A673 (cell line): ENCODE results near the gene MRPL1. TPM values are rescaled to one million over a fixed set of nuclear protein-coding genes. Genes with fewer than 3 reads are reported as not detected.
"Not testable (repeated sequence)": the region's sequence is repeated elsewhere in the genome, so short reads cannot be mapped to it uniquely, and the experiment has no call there.

ENCODE experiments used
- BruUV-seq: library from RNA; stranded (reverse); fragments of 400-500 nt; replicated peaks from 2 replicates; lab custom pipeline; 2021; lab: Mats Ljungman, UMichigan
- CTCF ChIA-PET: fragments of 300-600 bp; sonication (Branson Sonifier 250); formaldehyde crosslinking; loops from one replicate; lab custom pipeline; 2022; ENCODE audit warnings: antibody characterized with exemption; lab: Charles Lee
- POLR2A ChIA-PET: fragments of 300-600 bp; sonication (Branson Sonifier 250); formaldehyde crosslinking; loops from one replicate; lab custom pipeline; 2022; ENCODE audit warnings: antibody characterized with exemption; ENCODE audit not compliant: low non-redundant PET; lab: Charles Lee
- DNase-seq: peaks from one replicate; pipeline ENCODE4 v3.0.0-alpha.2; 2015; ENCODE audit warnings: low spot score
- H3K27ac ChIP-seq: fragments of 200-600 bp; sonication (generic); 2 replicates; pipeline ENCODE4 v1.5.1; 2016; ENCODE audit warnings: mixed run types, low read depth, mild to moderate bottlenecking, mixed read lengths, antibody characterized with exemption, low read length; ENCODE audit not compliant: poor library complexity, severe bottlenecking
- H3K27me3 ChIP-seq: fragments of 200-600 bp; sonication (generic); replicated peaks from 2 replicates; pipeline ENCODE4 v1.6.1; 2017; ENCODE audit warnings: mixed run types, low read depth, mild to moderate bottlenecking, mixed read lengths, antibody characterized with exemption, low read length; ENCODE audit not compliant: insufficient read depth, poor library complexity
- H3K36me3 ChIP-seq: fragments of 200-600 bp; sonication (generic); 2 replicates; pipeline ENCODE4 v1.6.1; 2016; ENCODE audit warnings: mixed run types, mild to moderate bottlenecking, mixed read lengths, antibody characterized with exemption, low read length; ENCODE audit not compliant: insufficient read depth, poor library complexity, severe bottlenecking
- H3K4me1 ChIP-seq: fragments of 200-600 bp; sonication (generic); 2 replicates; pipeline ENCODE4 v1.6.1; 2017; ENCODE audit warnings: mixed run types, mild to moderate bottlenecking, mixed read lengths, antibody characterized with exemption, low read length; ENCODE audit not compliant: insufficient read depth, poor library complexity, severe bottlenecking
- H3K4me3 ChIP-seq: fragments of 200-600 bp; sonication (generic); 2 replicates; pipeline ENCODE4 v1.5.1; 2016; ENCODE audit warnings: low read depth, mixed run types, mild to moderate bottlenecking, mixed read lengths, low read length; ENCODE audit not compliant: poor library complexity, severe bottlenecking
- H3K9me3 ChIP-seq: fragments of 200-600 bp; sonication (generic); 2 replicates; pipeline ENCODE4 v1.6.1; 2016; ENCODE audit warnings: mixed run types, low read depth, mild to moderate bottlenecking, mixed read lengths, antibody characterized with exemption, low read length; ENCODE audit not compliant: poor library complexity, severe bottlenecking
- CTCF ChIP-seq: fragments of 300-800, 200-600 bp; sonication (generic); conservative IDR thresholded peaks from 2 replicates; pipeline ENCODE4 v1.5.1; 2017; ENCODE audit warnings: low read depth, mild to moderate bottlenecking, antibody characterized with exemption, low read length, moderate library complexity, mixed read lengths
- EZH2 ChIP-seq: fragments of 200-600 bp; sonication (generic); IDR thresholded peaks from 2 replicates; pipeline ENCODE4 v1.6.1; 2017; ENCODE audit warnings: borderline replicate concordance, low read depth, mild to moderate bottlenecking, mixed read lengths, antibody characterized with exemption, low read length; ENCODE audit not compliant: poor library complexity, severe bottlenecking
- intact Hi-C: fragments of 100-400 bp; cut with micrococcal nuclease; formaldehyde crosslinking; loops from one replicate; pipeline ENCODE4 v1.10.0; 2022; ENCODE audit not compliant: unreplicated experiment
- total RNA-seq: library from RNA; stranded (reverse); gene quantifications from 2 replicates; pipeline ENCODE4 v1.2.3, GENCODE V29; 2021

Gene MRPL1
- total RNA-seq, 1 experiment from 2014 or later, result 32.2 TPM

GRCh38 chr4:77959566-77960338 lies 97.1 kb downstream of the MRPL1 start:
- H3K36me3 ChIP-seq, result no peaks in the 10 kb centered on the region
- DNase-seq, result peak; percentile 38
- ChIA-PET CTCF (interaction anchor here (0.6 kb wide), 1 partner anchor 177 kb away, joined by 4 read pairs; no protein-coding TSS in a partner anchor), POLR2A (no interaction called here)
- no peaks in the 10 kb centered on the region for H3K4me1 ChIP-seq
- H3K27me3 ChIP-seq, result no peaks in the 10 kb centered on the region
- no peak overlapping the region for H3K27ac ChIP-seq
- H3K9me3 ChIP-seq, result no peaks in the 10 kb centered on the region
- no TSS peak for BruUV-seq
- intact Hi-C loops, result loop anchor here (5.0 kb wide), 2 partner anchors 558 to 903 kb away; no protein-coding TSS in a partner anchor
- no peak overlapping the region for H3K4me3 ChIP-seq
- peak; percentile 55 for TF ChIP-seq CTCF
- TF ChIP-seq EZH2, result no peak

GRCh38 chr4:77960367-77960766 lies 97.7 kb downstream of the MRPL1 start:
- no peak for DNase-seq
- no peak overlapping the region for H3K4me3 ChIP-seq
- intact Hi-C loops, result no loop called here
- no peaks in the 10 kb centered on the region for H3K27me3 ChIP-seq
- ChIA-PET POLR2A (no interaction called here), CTCF (no interaction called here)
- H3K9me3 ChIP-seq, result no peaks in the 10 kb centered on the region
- no peaks in the 10 kb centered on the region for H3K36me3 ChIP-seq
- no peak overlapping the region for H3K27ac ChIP-seq
- BruUV-seq, result no TSS peak
- H3K4me1 ChIP-seq, result no peaks in the 10 kb centered on the region
- TF ChIP-seq CTCF (no peak), EZH2 (no peak)

GRCh38 chr4:77963004-77963403 lies 100.4 kb downstream of the MRPL1 start:
- ChIA-PET CTCF (no interaction called here), POLR2A (no interaction called here)
- H3K9me3 ChIP-seq, result no peaks in the 10 kb centered on the region
- H3K27me3 ChIP-seq, result no peaks in the 10 kb centered on the region
- no TSS peak for BruUV-seq
- DNase-seq, result no peak
- H3K4me3 ChIP-seq, result no peak overlapping the region
- no peaks in the 10 kb centered on the region for H3K4me1 ChIP-seq
- H3K36me3 ChIP-seq, result no peaks in the 10 kb centered on the region
- no peak overlapping the region for H3K27ac ChIP-seq
- intact Hi-C loops, result no loop called here
- no peak for TF ChIP-seq CTCF
- TF ChIP-seq EZH2, result no peak

GRCh38 chr4:77973657-77974056 lies 111.0 kb downstream of the MRPL1 start:
- H3K36me3 ChIP-seq, H3K4me1 ChIP-seq, H3K27ac ChIP-seq, H3K9me3 ChIP-seq, H3K27me3 ChIP-seq, POLR2A ChIA-PET, CTCF ChIA-PET, H3K4me3 ChIP-seq, intact Hi-C loops, BruUV-seq, DNase-seq: not testable (repeated sequence)

- CTCF ChIA-PET, result not testable (repeated sequence)
Measured at GRCh38 chr4:77982900-77983540, 120.4 kb downstream of the MRPL1 start.

More at GRCh38 chr4:77982900-77983540, 120.4 kb downstream of the MRPL1 start:
- H3K27me3 ChIP-seq, intact Hi-C loops, H3K27ac ChIP-seq, BruUV-seq, DNase-seq, POLR2A ChIA-PET, H3K36me3 ChIP-seq, H3K4me1 ChIP-seq, H3K9me3 ChIP-seq, H3K4me3 ChIP-seq: not testable (repeated sequence)
